ENCODE measurements around the gene C17orf100.

DNA sequence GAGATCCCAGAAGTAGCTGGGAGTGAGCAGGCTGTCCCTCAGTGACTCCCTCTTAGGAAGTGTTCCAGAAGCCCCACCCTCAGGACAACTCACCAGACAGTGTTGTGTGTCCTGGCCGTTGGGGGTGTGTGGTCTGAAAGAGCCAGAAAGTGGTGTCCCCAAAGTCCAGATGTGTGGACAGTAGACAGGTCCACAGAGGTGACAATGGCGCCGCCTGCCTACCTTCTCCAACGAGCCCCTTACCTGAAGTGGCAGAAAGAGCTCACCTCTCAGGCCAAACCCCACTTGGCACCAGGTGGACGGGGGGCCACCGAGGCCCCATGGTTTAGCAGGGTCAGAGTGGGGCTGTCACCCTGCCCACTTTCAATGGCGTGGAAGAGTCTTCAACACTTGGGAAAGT is 19.9 kb downstream of the C17orf100 start:
- TF ChIP-seq, protein P1, sequence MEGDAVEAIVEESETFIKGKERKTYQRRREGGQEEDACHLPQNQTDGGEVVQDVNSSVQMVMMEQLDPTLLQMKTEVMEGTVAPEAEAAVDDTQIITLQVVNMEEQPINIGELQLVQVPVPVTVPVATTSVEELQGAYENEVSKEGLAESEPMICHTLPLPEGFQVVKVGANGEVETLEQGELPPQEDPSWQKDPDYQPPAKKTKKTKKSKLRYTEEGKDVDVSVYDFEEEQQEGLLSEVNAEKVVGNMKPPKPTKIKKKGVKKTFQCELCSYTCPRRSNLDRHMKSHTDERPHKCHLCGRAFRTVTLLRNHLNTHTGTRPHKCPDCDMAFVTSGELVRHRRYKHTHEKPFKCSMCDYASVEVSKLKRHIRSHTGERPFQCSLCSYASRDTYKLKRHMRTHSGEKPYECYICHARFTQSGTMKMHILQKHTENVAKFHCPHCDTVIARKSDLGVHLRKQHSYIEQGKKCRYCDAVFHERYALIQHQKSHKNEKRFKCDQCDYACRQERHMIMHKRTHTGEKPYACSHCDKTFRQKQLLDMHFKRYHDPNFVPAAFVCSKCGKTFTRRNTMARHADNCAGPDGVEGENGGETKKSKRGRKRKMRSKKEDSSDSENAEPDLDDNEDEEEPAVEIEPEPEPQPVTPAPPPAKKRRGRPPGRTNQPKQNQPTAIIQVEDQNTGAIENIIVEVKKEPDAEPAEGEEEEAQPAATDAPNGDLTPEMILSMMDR (IDR thresholded peaks at IDR 0.05 in 8 of 11, conservative IDR thresholded peaks at IDR 0.05 in 3 of 11): no peak
- no peak for TF ChIP-seq POLR2A (IDR thresholded peaks at IDR 0.05)

Data from spleen (tissue), 7 donors.